ENCODE data around the gene PPP1CC.

GRCh38 chr12:110732572-110732971, 10.1 kb downstream of the PPP1CC start:
- TF ChIP-seq CTCF (IDR thresholded peaks at IDR 0.05), result no peak
- TF ChIP-seq POLR2A (IDR thresholded peaks at IDR 0.05), result no peak
- TF ChIP-seq EP300 (IDR thresholded peaks at IDR 0.05), result no peak
